H1 (cell line): ENCODE data around the gene NPIPB8.
"Not testable (repeated sequence)": the region's sequence is repeated elsewhere in the genome, so short reads cannot be mapped to it uniquely, and the experiment has no call there.

Experiments
- ATF2 ChIP-seq: IDR thresholded peaks from 2 replicates; pipeline ENCODE4 v1.6.1; 2012; ENCODE audit warnings: low read length, inconsistent platforms
- CBX5 ChIP-seq: fragments of 300-800, 300-1000 bp; sonication (generic); IDR thresholded peaks from 2 replicates; pipeline ENCODE4 v1.7.1; 2016; ENCODE audit warnings: antibody characterized with exemption, low read length, low read depth
- CHD2 ChIP-seq: IDR thresholded peaks from 2 replicates; pipeline ENCODE4 v1.6.1; 2012; ENCODE audit warnings: low read length, improper control_type of control experiment
- CREB1 ChIP-seq: IDR thresholded peaks from 2 replicates; pipeline ENCODE4 v1.6.1; 2012; ENCODE audit warnings: inconsistent platforms
- CTCF ChIP-seq, 3 experiments: IDR thresholded peaks; 1 replicate in 2 of 3; 2 replicates in 1 of 3; pipeline versions ENCODE4 v1.5.1 to v1.6.1; 2011; ENCODE audit warnings: low read length in 3 of 3, mild to moderate bottlenecking in 3 of 3, inconsistent platforms in 2 of 3, low read depth in 1 of 3, moderate library complexity in 1 of 3; ENCODE audit not compliant: insufficient read depth in 1 of 3; ENCODE audit errors: control extremely low read depth in 1 of 3
- EZH2 ChIP-seq: fragments of 200-600 bp; sonication (generic); IDR thresholded peaks from 2 replicates; pipeline ENCODE4 v1.7.1; 2012; ENCODE audit warnings: low read depth, mild to moderate bottlenecking, moderate library complexity, low read length, inconsistent platforms; ENCODE audit not compliant: severe bottlenecking
- POLR2A ChIP-seq, 2 experiments: IDR thresholded peaks; 1 replicate in 1 of 2; 2 replicates in 1 of 2; pipeline ENCODE4 v1.6.1; 2011; ENCODE audit warnings: low read depth in 2 of 2, low read length in 2 of 2, mild to moderate bottlenecking in 2 of 2; ENCODE audit errors: control extremely low read depth in 1 of 2
- POLR2AphosphoS5 ChIP-seq: IDR thresholded peaks from 2 replicates; pipeline ENCODE4 v1.6.1; 2011; ENCODE audit warnings: low read depth, low read length
- RAD21 ChIP-seq, 2 experiments: IDR thresholded peaks in 1 of 2; conservative IDR thresholded peaks in 1 of 2; 2 replicates each; pipeline ENCODE4 v1.6.1; 2011; ENCODE audit warnings: low read depth in 2 of 2, low read length in 2 of 2, improper control_type of control experiment in 1 of 2, inconsistent platforms in 1 of 2, mild to moderate bottlenecking in 1 of 2, moderate library complexity in 1 of 2
- RXRA ChIP-seq: IDR thresholded peaks from 2 replicates; pipeline ENCODE4 v1.6.1; 2011; ENCODE audit warnings: low read depth, mild to moderate bottlenecking, low read length, moderate library complexity; ENCODE audit not compliant: insufficient read depth
- SIN3A ChIP-seq, 2 experiments: IDR thresholded peaks in 1 of 2; conservative IDR thresholded peaks in 1 of 2; 2 replicates each; pipeline ENCODE4 v1.6.1; 2011 to 2012; ENCODE audit warnings: low read length in 2 of 2, improper control_type of control experiment in 1 of 2, low read depth in 1 of 2, mild to moderate bottlenecking in 1 of 2
- TAF1 ChIP-seq: IDR thresholded peaks from 2 replicates; pipeline ENCODE4 v1.6.1; 2011; ENCODE audit warnings: mild to moderate bottlenecking, low read depth, low read length
- TBP ChIP-seq: IDR thresholded peaks from 2 replicates; pipeline ENCODE4 v1.6.1; 2011; ENCODE audit warnings: low read depth, low read length, improper control_type of control experiment
- ZNF274 ChIP-seq: IDR thresholded peaks from 2 replicates; pipeline ENCODE4 v1.7.0; 2012; ENCODE audit warnings: low read length, borderline replicate concordance; ENCODE audit errors: extremely low read depth

GRCh38 chr16:28595451-28595850, 42.4 kb upstream of the NPIPB8 start:
- TF ChIP-seq EZH2; CHD2; CTCF (IDR thresholded peaks at IDR 0.05; ENCODE audit: control extremely low read depth in 1 of 3, insufficient read depth in 1 of 3, low read depth in 1 of 3, low read length in 3 of 3); SIN3A (conservative IDR thresholded peaks at IDR 0.05 in 1 of 2, IDR thresholded peaks at IDR 0.05 in 1 of 2; ENCODE audit: low read depth in 1 of 2, low read length in 2 of 2); TBP; RXRA; POLR2AphosphoS5; RAD21 (IDR thresholded peaks at IDR 0.05 in 1 of 2, conservative IDR thresholded peaks at IDR 0.05 in 1 of 2; ENCODE audit: low read depth in 2 of 2, low read length in 2 of 2); POLR2A (IDR thresholded peaks at IDR 0.05; ENCODE audit: control extremely low read depth in 1 of 2, low read depth in 2 of 2, low read length in 2 of 2); TAF1; ZNF274; CBX5; CREB1; ATF2: not testable (repeated sequence)
